ENCODE measurements around the gene NPFFR1. TPM values are rescaled to one million over a fixed set of nuclear protein-coding genes. Genes with fewer than 3 reads are reported as not detected.
A peak's percentile ranks its signal among the peaks of the same experiment; 100 is the strongest.
"Not testable (repeated sequence)": the region's sequence is repeated elsewhere in the genome, so short reads cannot be mapped to it uniquely, and the experiment has no call there.

The NPFFR1 gene
- total and polyA plus RNA-seq, 2 experiments from 2014 or later = not detected

GRCh38 chr10:70260734-70261133 is 23.1 kb downstream of the NPFFR1 start:
- Histone ChIP-seq H3K4me1 (ENCODE audit: insufficient read depth) (no peaks in the 10 kb centered on the region), H3K27me3 (no peaks in the 10 kb centered on the region), H4K20me1 (ENCODE audit: insufficient read depth, poor library complexity, severe bottlenecking) (no peaks in the 10 kb centered on the region), H3K27ac (no peak overlapping the region), H3K4me3 (no peak overlapping the region), H3K4me2 (no peak overlapping the region), H3K36me3 (replicated peaks; ENCODE audit: insufficient read depth, low read depth) (no peaks in the 10 kb centered on the region), H3K9me2 (replicated peaks; ENCODE audit: insufficient read depth) (no peaks in the 10 kb centered on the region), H2AFZ (no peak overlapping the region), H3K79me2 (no peaks in the 10 kb centered on the region), H3K9me3 (ENCODE audit: low read depth) (no peaks in the 10 kb centered on the region)
- DNase-seq (ENCODE audit: low spot score) = no peak
- TF ChIP-seq EZH2phosphoT487 (IDR thresholded peaks at IDR 0.05; ENCODE audit: low read depth, severe bottlenecking, unreplicated experiment) (no peak), EZH2 (IDR thresholded peaks at IDR 0.05; ENCODE audit: borderline replicate concordance) (no peak), CTCF (IDR thresholded peaks at IDR 0.05; ENCODE audit: poor library complexity) (no peak)
- 90% methylated on average over 3 of the region's 3 CpGs for WGBS (ENCODE audit: low lambda C conversion rate, missing lambda C conversion rate)

- Histone ChIP-seq H3K79me2 (no peaks in the 10 kb centered on the region), H3K4me2 (no peak overlapping the region), H3K36me3 (replicated peaks; ENCODE audit: insufficient read depth, low read depth) (no peaks in the 10 kb centered on the region), H2AFZ (no peak overlapping the region), H3K27ac (no peak overlapping the region), H3K4me3 (no peak overlapping the region), H3K9me3 (ENCODE audit: low read depth) (no peaks in the 10 kb centered on the region), H3K27me3 (no peaks in the 10 kb centered on the region), H3K4me1 (ENCODE audit: insufficient read depth) (no peaks in the 10 kb centered on the region), H4K20me1 (ENCODE audit: insufficient read depth, poor library complexity, severe bottlenecking) (no peaks in the 10 kb centered on the region), H3K9me2 (replicated peaks; ENCODE audit: insufficient read depth) (no peaks in the 10 kb centered on the region)
- TF ChIP-seq CTCF (IDR thresholded peaks at IDR 0.05; ENCODE audit: poor library complexity) (no peak), EZH2phosphoT487 (IDR thresholded peaks at IDR 0.05; ENCODE audit: low read depth, severe bottlenecking, unreplicated experiment) (no peak)
- no peak for DNase-seq (ENCODE audit: low spot score)
- 100% methylated on average over 1 of the region's 1 CpG for WGBS (ENCODE audit: low lambda C conversion rate, missing lambda C conversion rate)
Measured at GRCh38 chr10:70260259-70260658, 23.5 kb downstream of the NPFFR1 start.

GRCh38 chr10:70258216-70258615 is 25.6 kb downstream of the NPFFR1 start:
- H3K36me3 ChIP-seq (replicated peaks; ENCODE audit: insufficient read depth, low read depth) = no peaks in the 10 kb centered on the region
- no peak overlapping the region for H3K4me2 ChIP-seq
- TF ChIP-seq CTCF (IDR thresholded peaks at IDR 0.05; ENCODE audit: poor library complexity) = no peak
- TF ChIP-seq EZH2phosphoT487 (IDR thresholded peaks at IDR 0.05; ENCODE audit: low read depth, severe bottlenecking, unreplicated experiment) = no peak
- TF ChIP-seq EZH2 (IDR thresholded peaks at IDR 0.05; ENCODE audit: borderline replicate concordance) = no peak
- no peaks in the 10 kb centered on the region for H3K79me2 ChIP-seq
- no peaks in the 10 kb centered on the region for H3K9me2 ChIP-seq (replicated peaks; ENCODE audit: insufficient read depth)
- no peaks in the 10 kb centered on the region for H3K9me3 ChIP-seq (ENCODE audit: low read depth)
- H3K27ac ChIP-seq = peak overlapping the region; percentile 3
- no peak for DNase-seq (ENCODE audit: low spot score)
- no peak overlapping the region for H2AFZ ChIP-seq
- no peaks in the 10 kb centered on the region for H3K4me1 ChIP-seq (ENCODE audit: insufficient read depth)
- no peak overlapping the region for H3K4me3 ChIP-seq
- H4K20me1 ChIP-seq (ENCODE audit: insufficient read depth, poor library complexity, severe bottlenecking) = no peaks in the 10 kb centered on the region
- 62% methylated on average over 1 of the region's 1 CpG for WGBS (ENCODE audit: low lambda C conversion rate, missing lambda C conversion rate)
- H3K27me3 ChIP-seq = no peaks in the 10 kb centered on the region

- H3K4me3 ChIP-seq; H4K20me1 ChIP-seq (ENCODE audit: insufficient read depth, poor library complexity, severe bottlenecking); DNase-seq (ENCODE audit: low spot score); H3K36me3 ChIP-seq (replicated peaks; ENCODE audit: insufficient read depth, low read depth); H2AFZ ChIP-seq; H3K4me2 ChIP-seq; H3K79me2 ChIP-seq; H3K27me3 ChIP-seq; H3K4me1 ChIP-seq (ENCODE audit: insufficient read depth); H3K9me2 ChIP-seq (replicated peaks; ENCODE audit: insufficient read depth); H3K9me3 ChIP-seq (ENCODE audit: low read depth): not testable (repeated sequence)
- H3K27ac ChIP-seq = peak overlapping the region; percentile 3
- WGBS (ENCODE audit: low lambda C conversion rate, missing lambda C conversion rate) = 78% methylated on average over 8 of the region's 8 CpGs
Measured at GRCh38 chr10:70257816-70258215, 26.0 kb downstream of the NPFFR1 start.
